NCI-H524 treated with DMSO at 0.1 percent for 48 hours (cell line): ENCODE results near the gene ROPN1L.

Experiments
- DNase-seq: peaks from one replicate; lab custom pipeline; 2025; lab: John Stamatoyannopoulos, UW

Gene ROPN1L

DNA sequence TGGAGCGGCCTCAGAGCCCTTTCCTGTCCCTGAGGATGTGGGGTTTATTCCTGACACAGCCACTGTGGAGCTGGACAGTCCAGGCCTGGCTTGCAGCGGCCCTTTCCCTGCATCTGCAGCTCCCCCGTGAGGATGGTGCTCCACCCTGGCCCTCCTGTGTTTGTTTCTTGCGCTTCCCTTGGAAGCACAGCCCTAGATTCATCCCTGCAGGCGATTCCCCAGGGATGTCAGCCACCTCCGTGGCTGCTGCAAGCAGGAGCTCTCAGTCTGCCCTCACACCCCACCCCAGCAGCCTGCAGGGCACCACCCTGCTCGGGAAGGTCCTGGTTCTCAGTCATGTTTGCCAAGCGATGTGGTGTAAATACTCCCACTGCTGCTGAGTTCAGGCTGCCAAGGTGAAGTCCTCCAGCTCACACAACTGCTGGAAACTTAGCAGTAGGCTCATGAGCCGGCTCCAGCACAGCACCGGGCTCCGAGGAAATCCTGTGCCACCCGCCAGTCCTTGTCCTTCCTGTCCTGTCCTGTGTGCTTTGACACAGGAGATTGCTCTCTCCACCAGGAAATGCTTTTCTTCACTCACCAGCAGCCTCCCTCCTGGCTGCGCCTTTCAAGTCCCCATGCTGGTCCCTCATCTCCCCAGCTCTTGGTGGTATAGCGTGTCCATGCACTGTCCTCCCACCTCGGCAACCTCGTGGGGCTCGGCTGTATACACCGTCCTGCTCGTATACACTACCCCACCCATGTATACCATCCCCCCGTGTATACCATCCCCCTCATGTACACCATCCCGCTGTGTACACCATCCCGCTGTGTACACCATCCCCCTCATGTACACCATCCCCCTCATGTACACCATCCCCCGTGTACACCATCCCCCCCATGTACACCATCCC lies 16.2 kb downstream of the ROPN1L start:
- DNase-seq = no peak

DNA sequence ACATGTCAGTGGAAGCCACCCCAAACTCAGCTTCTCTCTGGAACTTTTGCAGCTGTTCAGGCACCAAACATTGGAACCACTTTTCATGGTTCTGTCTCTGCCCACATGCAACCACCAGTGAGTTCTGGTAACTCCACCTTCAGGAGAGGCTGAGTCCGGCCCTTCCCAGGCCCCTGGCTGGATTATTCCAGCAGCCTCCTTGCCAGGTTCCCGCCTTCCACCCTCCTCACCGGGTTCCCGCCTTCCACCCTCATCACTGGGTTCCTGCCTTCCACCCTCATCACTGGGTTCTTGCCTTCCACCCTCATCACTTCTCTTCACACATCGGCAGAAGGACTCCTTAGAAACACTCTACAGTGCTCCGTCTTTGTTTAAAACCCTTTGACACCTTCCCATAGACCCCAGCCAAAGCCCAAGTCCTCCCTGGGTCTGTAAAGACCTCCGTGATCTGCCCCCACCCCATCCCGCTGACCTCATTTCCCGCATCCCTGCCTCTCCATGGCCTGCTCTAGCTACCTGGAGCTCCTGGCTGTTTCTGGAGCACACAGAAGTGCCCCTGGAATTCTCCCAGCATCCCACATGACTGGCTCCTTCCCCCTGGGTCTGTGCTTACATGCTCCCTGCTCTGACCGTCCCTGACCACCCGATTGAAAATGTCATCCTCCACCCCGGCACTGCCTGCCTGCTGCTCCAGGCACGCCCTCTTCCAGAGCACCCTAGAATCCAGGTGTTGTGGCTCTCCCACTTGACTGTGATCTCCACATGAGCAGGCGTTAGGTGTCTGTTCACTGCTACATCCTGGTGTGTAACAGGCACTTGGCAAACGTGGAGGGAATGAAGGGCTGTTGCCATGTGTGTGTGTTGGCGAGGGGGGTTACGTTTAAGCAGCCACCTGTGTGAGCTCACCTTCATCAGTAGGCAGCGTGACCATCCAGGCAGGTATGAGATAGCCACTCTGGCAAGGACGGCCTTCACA lies 17.7 kb downstream of the ROPN1L start:
- no peak for DNase-seq

DNA sequence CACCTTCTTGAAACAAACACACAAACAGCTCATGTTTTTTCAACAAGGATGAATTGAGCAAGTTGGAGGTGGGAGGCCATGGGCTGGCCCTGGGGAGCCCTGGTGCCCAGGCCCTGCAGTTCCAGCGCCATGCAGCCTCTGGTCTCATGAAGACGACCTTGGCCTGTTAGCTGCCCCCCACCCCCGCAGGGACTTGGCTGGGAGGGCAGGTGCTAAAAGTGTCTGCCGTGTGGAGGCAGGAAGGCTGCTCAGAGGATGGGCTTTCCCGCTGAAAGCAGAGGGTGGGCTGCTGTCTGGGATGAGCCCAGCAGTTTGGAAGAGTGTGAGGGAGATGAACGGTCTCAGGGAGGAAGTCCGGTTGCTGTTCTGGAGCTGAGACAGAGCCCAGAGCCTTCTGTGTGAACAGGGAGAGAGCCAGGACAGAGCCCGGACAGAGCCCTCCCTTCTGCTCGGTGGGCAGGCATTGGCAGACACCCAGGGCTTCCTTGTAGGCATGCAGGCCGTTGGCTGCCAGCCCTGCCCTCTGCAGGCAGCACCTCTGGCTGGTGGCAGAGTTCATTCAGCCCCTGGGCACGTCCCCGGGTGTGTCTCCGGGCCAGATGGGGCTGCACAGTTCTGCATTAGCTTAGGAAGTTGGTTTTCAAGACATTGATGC lies 18.7 kb downstream of the ROPN1L start:
- no peak for DNase-seq

DNA sequence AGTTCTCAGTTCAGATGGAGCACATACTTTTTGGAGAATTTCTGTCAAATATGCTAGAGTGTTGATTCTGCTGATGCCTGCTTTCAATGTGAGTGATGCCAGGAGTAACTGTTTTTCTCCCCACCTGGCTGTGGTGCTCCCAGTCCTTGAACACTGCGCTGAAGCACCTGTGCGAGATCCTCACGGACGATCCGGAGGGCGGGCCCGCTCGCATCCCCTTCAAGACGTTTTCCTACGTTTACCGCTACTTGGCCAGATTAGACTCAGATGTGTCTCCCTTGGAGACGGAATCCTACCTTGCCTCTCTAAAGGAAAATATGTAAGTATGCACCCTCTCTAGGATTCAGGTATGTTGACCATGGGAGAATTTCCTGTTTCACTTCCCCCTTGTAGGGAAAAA lies 19.4 kb downstream of the ROPN1L start:
- no peak for DNase-seq

DNA sequence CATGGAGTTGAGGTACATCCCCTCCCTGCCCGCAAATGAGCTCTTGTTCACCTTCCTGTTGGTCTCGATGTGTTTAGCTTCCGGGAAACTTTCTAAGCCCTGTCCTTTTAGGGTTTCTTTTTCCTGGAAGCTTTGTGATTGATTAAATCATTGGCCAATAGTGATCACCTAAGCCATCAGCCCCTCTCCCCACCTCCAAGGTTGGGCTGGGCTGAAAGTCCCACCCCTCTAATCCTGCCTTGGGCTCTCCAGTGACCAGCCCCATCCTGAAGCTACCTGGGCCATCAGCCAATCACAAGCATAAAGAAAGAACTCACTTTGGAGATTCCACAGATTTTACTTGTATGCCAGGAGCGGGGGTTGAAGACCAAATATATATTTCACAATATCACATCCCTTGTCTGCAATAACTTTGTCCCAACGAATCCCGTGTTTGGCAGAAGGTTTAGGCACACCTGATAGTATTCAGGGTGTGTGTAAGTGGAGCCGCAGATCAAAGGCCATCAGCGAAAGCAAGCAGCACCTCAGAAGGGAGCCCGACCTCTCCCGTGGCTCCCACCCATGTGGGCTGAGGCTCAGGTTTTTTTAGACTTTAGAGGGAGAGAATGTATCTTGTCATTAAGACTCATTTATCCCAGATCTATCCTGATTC lies 20.4 kb downstream of the ROPN1L start:
- no peak for DNase-seq

DNA sequence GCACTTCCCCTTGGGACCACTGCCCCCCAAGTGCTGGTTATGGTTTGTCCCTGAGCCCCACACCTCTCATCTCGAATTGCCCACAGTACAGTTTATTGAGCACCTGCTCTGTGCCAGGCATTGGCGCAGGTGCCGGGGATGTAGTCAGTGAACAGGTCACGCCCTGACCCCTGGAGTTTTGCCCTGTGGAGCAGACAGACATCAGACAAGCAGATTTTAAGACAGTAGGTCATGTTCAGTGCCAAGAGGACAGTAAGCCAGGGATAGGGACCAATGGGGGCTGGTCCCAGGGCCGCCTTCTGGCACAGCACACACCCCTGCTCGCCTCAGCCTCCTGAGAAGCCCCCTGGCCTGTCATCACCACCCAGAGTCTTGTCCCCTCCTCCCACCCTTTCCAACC lies 21.9 kb downstream of the ROPN1L start:
- DNase-seq = no peak

DNA sequence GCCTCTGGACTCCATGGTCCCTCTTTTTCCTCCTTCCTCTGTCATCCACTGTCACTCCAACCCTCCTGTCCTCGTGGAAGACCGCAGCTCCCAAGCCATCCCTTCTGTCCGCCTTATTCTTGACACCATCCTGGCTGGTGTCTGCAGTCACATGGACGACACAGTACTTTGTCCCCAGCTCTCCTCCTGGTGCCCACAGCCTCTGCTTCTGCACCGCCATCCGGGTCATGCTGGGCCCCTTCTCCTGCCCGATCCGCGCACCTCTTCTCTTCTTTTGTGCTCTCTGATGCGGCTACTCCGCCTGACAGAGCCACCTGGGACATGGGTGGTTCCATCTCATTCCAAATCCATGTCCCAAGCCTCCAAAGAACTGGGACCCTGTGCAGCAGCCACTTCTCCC lies 22.5 kb downstream of the ROPN1L start:
- no peak for DNase-seq

DNA sequence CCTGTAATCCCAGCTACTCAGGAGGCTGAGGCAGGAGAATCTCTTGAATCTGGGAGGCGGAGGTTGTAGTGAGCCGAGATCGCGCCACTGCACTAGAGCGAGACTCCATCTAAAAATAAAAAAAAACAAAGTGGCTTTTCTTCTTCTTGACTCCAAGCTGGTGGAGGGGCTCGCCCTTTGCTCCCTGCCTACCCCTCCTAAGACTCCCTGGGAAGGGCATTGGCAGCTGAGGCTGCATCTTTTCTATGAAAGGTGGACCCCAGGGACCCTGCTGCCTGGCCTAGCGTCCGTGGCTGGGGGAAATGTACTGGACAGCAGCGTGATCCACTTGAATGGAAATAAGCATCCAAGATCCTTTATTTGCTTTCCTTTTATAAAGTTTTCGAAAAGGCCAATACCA lies 24.0 kb downstream of the ROPN1L start:
- no peak for DNase-seq

DNA sequence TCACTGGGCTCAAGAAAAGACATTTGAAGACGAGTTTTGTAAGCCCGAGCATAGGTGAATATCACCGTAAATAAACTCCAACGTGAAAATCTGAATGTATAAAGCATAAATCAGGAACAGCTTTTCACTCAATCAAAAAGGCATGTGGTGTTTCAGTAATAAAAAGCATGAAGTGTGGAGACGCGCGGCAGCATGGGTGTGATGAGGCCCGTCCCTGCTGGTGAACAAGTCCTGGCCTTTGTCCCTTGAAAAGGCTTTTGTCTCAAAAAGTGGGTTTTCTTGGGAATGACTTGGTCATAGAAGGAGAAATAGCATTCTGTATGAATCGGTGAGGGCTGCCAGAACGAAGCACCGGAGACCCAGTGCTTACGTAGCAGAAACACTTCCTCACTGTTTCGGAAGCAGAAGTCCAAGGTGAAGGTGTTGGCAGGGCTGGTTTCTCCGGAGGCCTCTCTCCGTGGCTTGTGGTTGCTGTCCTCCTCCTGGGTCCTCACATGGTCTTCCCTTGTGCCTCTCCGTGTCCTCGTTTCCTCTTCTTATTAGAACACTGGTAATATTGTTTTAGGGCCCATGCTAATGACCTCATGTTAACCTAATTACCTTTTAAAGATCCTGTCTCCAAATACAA lies 24.9 kb downstream of the ROPN1L start:
- DNase-seq = no peak

DNA sequence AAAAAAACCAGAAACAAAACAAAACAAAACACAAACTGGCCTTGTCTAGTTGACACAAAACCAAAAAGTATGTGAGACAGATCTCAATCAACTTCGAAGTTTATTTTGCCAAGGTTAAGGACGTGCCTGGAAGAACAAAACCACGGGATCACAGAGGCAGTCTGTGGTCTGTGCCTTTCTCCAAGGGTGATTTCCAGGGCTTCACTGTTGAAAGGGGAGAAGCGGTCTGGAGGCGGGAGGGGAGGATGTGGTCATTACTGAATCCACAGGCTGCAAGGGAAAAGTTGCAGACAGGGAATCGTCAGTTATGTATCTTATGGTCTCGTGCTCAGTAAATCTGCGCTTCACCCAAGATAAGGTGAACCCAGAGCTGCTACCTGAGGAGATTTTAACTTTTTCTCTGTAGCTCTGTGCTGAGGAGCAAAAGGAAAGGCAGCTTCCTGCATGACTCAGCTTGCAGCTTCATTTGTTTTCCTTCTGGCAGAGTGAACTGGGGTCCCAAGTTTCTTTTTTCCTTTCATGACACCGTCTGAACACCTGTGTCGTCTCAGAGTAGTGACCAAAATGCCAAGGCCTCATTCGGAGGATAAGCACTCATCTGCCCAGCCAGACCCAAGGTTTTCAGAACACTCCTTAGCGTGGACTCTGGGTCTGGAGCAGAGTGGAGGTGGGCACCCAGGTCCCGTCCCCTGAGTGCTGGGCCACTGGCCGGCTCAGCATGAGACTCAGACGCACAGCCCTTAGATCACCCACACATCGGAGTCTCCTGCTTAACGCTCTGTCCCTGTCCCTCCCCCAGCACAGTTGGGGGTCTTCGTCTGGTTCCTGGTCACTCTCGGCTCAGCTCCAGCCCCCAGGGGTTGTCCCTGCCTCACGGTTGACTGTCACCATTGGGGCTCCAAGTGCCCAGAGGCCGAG lies 25.9 kb downstream of the ROPN1L start:
- DNase-seq = no peak

DNA sequence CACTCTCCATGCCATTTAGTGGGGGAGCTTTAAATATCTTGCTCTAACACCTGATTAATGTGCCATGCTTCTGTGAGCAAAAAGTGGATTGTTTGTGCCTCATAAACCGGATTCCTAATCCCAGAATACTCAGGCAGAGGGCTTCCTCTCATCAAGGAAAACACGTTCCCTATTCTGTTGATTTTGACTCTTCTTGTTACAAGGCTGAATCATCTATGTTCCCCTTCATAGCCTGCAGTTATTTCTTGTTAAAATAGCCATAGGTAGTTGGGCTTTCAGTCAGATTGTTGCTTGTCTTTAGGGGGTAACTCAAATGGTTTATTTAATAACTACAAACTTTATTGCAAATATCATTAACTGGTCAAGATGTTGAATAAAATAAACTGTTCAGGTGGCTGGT lies 26.6 kb downstream of the ROPN1L start:
- no peak for DNase-seq

DNA sequence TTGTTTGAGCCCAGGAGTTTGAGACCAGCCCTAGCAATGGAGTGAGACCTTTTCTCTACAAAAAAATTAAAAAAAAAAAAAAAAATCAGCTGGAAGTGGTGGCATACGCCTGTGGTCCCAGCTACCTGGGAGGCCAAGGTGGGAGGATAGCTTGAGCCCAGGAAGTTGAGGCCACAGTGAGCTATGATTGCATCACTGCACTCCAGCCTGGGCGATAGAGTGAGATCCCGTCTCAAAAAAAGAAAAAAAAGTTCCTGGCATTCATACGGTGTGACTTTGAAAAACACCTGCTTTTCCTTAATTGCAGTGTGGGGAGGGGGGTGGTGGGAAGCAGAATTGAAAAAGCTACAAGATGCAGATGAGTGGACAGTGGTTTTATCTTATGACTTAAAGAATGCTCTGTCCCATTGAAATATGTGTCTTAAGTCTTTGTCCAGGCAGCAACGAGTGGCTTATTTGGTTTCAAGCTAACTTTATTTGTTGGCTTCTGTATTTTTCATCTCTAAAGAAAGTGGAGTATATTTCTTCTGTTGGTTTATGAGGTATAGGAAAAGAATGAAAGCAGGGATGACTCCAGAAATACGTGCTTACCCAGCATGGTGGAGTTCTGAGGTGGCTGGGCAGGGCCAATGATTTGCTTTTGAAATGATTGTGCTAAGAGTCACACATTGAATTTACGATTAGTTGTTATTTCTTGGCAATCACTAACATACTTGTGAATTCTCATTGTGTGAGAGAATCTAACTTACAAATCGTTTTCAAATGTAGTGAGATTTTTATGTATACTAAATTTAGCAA lies 27.8 kb downstream of the ROPN1L start:
- DNase-seq = no peak

DNA sequence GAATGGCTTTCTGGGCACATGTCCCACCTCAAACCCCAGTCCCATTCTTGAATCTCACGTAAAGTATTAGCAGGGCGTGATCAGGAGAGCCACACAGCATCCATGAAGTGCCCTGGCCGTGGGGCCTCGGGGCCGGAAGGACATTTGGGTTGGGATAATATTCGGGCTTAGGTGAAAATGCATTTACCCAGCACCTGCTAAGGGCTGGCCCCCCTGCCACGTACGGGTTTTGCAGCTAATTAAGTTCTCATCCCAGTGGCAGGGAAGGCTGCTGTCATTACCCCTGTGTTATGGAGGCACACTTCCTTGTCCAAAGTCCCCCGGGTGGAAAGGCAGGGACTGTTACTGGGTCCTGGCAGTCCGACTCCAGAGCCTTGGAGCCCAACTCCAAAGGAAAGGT lies 29.0 kb downstream of the ROPN1L start:
- no peak for DNase-seq

DNA sequence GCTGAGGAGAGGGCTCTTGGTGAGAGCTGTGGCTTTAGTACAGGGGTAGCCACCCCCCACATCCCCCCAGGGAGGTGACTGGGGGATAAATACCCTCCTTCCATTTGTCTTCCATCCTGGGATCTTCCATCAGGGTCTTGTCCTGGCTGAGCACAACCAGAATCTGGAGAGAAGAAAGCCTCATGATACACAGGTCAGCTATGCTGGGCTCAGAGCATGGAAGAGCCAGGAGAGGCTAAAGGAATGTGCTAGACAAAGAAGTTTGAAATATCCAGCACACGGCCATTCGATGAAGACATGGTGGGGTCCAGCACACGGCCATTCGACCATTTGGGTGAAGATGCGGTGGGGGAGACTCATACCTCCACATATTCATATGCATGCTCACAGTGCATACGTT lies 30.0 kb downstream of the ROPN1L start:
- no peak for DNase-seq

DNA sequence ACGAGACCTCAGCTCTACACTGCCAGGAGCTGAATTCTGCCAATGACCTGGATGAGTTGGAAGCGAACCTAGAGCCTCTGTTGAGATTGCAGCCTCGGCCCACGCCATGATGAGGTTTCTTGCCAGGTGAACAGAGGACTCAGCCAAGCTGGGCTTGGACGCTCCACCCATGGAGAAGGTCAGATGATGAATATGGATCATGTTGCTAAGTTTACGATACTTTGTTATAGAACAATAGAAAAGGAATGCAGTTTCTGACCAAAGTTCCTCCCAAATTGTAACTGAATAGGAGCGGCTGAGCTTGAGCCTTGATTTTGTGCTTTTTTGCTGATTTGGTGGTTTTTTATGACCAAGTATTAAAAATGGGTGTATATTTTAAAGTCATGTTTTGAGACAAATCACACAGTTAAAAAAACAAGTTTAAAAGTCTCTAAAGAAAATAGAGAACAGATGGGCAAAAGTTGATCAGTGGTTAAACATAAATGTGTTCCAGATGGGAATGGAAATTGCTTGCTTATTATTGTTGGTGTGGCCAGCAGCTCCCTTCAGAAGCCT lies 32.9 kb downstream of the ROPN1L start:
- no peak for DNase-seq

DNA sequence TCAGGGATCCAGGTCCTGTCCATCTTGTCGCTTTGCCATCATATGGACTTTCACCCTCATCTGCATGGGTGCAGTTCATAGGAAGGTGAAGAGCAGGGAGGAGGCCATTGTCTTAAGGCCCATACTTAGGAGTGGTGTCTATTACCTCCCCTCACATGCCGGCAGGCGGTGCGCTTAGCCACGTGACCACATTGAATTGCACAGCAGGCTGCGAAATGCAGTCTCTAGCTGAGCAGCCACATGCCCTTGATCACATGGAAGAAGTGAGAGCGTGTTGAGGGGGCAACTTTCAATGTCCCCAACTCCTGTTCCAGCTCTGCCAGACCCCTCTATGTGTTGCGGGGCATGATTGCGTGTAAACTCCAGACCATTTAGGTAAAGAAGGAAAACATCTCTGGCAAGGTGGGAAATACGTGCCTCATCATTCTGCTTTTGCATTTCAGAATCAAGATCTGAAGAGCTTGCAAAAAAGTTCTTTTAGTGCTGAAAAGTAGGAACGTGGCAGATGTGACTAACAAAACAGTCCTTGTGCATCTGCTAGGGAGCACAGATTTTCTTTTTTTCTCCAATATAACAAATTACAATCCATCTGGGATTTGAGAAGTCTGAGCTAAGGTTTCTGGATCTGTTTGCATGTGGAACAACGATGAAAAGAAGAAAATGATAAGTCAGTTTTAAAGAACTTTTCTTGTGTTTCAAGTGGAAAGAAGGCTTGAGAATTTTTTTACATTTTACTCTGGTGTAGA lies 34.4 kb downstream of the ROPN1L start:
- DNase-seq = no peak

DNA sequence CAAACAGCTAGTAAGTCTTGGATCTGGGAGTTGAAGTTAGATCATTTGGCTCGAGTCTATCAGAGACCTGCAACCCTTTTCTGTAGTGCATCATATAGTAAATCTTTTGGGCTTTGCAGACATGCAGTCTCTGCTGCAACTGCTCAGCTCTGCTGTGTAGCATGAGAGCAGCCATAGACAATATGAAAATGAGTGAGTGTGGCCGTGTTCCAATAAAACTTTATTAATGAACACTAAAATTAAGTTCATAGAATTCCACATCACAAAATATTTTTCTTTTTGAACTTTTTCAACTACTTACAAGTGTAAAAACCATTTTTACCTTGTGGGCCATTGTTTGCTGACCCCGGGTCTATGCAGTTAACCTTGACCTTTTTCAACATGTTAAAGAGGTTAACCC lies 35.2 kb downstream of the ROPN1L start:
- no peak for DNase-seq

DNA sequence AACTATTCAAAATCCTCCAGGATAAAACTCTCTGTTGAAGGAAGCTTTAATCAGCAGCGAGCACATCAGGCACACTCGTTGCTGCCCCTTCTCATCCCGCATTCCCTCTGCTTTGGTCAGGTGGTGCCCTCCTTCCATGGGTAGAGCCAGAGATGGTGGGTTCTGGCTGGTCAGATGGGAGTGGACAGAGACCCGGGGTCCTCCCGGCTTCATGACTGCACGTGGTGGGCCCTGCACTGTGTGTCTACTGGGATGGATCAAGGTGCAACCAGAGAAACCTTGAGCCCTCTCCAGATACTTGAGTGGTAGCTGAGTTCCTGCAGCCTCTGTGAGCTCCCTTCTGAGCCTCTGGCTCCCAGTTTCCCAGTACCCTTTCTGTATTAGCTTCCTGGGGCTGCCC lies 36.3 kb downstream of the ROPN1L start:
- no peak for DNase-seq

DNA sequence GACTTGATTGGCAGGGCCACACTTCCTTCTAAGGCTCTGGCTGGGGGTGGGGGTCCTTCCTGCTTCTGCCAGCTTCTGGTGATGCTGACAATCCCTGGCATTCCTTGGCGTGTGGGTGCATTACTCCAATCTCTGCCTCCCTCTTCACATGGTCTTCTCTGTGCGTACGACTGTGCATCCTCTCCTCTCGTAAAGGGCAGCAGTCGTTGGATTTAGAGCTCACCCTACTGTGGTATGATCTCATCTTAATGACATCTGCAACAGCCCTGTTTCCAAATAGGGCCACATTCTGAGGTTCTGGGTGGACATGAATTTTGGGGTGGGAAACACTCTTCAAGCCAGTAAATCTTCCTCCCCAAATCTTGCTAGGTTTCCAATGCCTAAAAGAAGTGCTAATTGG lies 36.8 kb downstream of the ROPN1L start:
- no peak for DNase-seq
